K562 (cell line): ENCODE results near the gene TELO2. TPM values are rescaled to one million over a fixed set of nuclear protein-coding genes. Genes with fewer than 3 reads are reported as not detected.
A peak's percentile ranks its signal among the peaks of the same experiment; 100 is the strongest.

Experiments
- ATAC-seq: fragments of 200-7000 bp; cut with Tn5 transposase; 3 replicates; pipeline ENCODE4 v1.9.1; 2020; ENCODE audit warnings: moderate library complexity
- BruUV-seq: library from RNA; stranded (reverse); fragments of 400-500 nt; replicated peaks from 2 replicates; lab custom pipeline; 2021; lab: Mats Ljungman, UMichigan
- CTCF ChIA-PET: fragments of 300-600 bp; formaldehyde crosslinking; extraction: SDS; loops from one replicate; lab custom pipeline; 2021; ENCODE audit warnings: low intra/inter-chr PET ratio; lab: Yijun Ruan, JAX
- POLR2A ChIA-PET: fragments of 300-600, 350-650 bp; sonication (Branson Sonifier 250); formaldehyde crosslinking; extraction: SDS; loops from one replicate; lab custom pipeline; 2021; ENCODE audit warnings: antibody characterized with exemption, inconsistent platforms; lab: Yijun Ruan, JAX
- DNase-seq, 4 experiments: peaks; one replicate each; pipeline versions ENCODE4 v3.0.0 to v3.0.0-alpha.2; 2011 to 2018; ENCODE audit warnings: low spot score in 3 of 4, mixed read lengths in 3 of 4; ENCODE audit errors: extremely low read depth in 1 of 4
- FAIRE-seq: peaks from 2 replicates; lab custom pipeline; 2011; peaks lifted over from hg19 to GRCh38; lab: Jason Lieb, UNC
- H2AFZ ChIP-seq: 2 replicates; pipeline ENCODE4 v1.6.0; 2011; ENCODE audit warnings: low read depth, low read length, control low read depth, inconsistent platforms
- H3K27ac ChIP-seq: fragments of 200-600 bp; 3 replicates; pipeline ENCODE4 v1.8.0; 2011; ENCODE audit warnings: low read depth, mild to moderate bottlenecking, control low read depth, inconsistent platforms, low read length, moderate library complexity, mixed read lengths; ENCODE audit errors: extremely low read depth
- H3K27me3 ChIP-seq, 2 experiments: fragments of 300-600 bp in 1 of 2; 2 replicates in 1 of 2; 3 replicates in 1 of 2; pipeline versions ENCODE4 v1.6.0 to v1.8.0; 2011; ENCODE audit warnings: inconsistent platforms in 2 of 2, low read length in 2 of 2, mild to moderate bottlenecking in 1 of 2, mixed read lengths in 1 of 2, moderate library complexity in 1 of 2; ENCODE audit not compliant: control insufficient read depth in 2 of 2, insufficient read depth in 2 of 2
- H3K36me3 ChIP-seq: fragments of 300-600 bp; 3 replicates; pipeline ENCODE4 v1.8.0; 2011; ENCODE audit warnings: mild to moderate bottlenecking, low read length, inconsistent platforms; ENCODE audit not compliant: control insufficient read depth, insufficient read depth
- H3K4me1 ChIP-seq, 2 experiments: fragments of 200-600 bp in 1 of 2; replicated peaks in 1 of 2; 2 replicates in 1 of 2; 3 replicates in 1 of 2; pipeline versions ENCODE4 v1.5.1 to v1.8.0; 2011; ENCODE audit warnings: inconsistent platforms in 2 of 2, low read length in 2 of 2, mild to moderate bottlenecking in 1 of 2, mixed read lengths in 1 of 2, moderate library complexity in 1 of 2; ENCODE audit not compliant: control insufficient read depth in 2 of 2, insufficient read depth in 2 of 2
- H3K4me2 ChIP-seq: 2 replicates; pipeline ENCODE4 v1.6.1; 2011; ENCODE audit warnings: low read length, control low read depth, inconsistent platforms, mixed read lengths; ENCODE audit not compliant: insufficient read depth
- H3K4me3 ChIP-seq: fragments of 200-600 bp; sonication (generic), shearing (Covaris generic); 2 replicates; pipeline ENCODE4 v1.5.1; 2016; ENCODE audit warnings: control low read depth, inconsistent platforms
- H3K79me2 ChIP-seq: fragments of 200-600 bp; 3 replicates; pipeline ENCODE4 v1.8.0; 2011; ENCODE audit warnings: low read length, inconsistent platforms; ENCODE audit not compliant: control insufficient read depth, insufficient read depth
- H3K9ac ChIP-seq, 2 experiments: 2 replicates each; pipeline versions ENCODE4 v1.6.0 to v1.6.1; 2011; ENCODE audit warnings: low read depth in 2 of 2, low read length in 2 of 2, control low read depth in 1 of 2, inconsistent platforms in 1 of 2, mild to moderate bottlenecking in 1 of 2, mixed read lengths in 1 of 2; ENCODE audit not compliant: insufficient read depth in 1 of 2
- H3K9me1 ChIP-seq: one replicate; pipeline ENCODE4 v1.6.0; 2011; ENCODE audit warnings: inconsistent platforms, mild to moderate bottlenecking, low read length, moderate library complexity; ENCODE audit not compliant: control insufficient read depth, insufficient read depth
- H3K9me3 ChIP-seq: replicated peaks from 2 replicates; pipeline ENCODE4 v1.5.1; 2011; ENCODE audit warnings: low read depth, low read length, inconsistent platforms; ENCODE audit not compliant: control insufficient read depth, insufficient read depth
- H4K20me1 ChIP-seq: replicated peaks from 2 replicates; pipeline ENCODE4 v1.6.1; 2011; ENCODE audit warnings: low read length, inconsistent platforms, mixed read lengths; ENCODE audit not compliant: control insufficient read depth, insufficient read depth
- CBX1 ChIP-seq: sonication (generic); IDR thresholded peaks from 2 replicates; pipeline ENCODE4 v1.6.1; 2016; ENCODE audit warnings: antibody characterized with exemption, low read depth, mild to moderate bottlenecking
- POLR2G ChIP-seq: fragments of 200-400 bp; formaldehyde crosslinking; IDR thresholded peaks from 2 replicates; pipeline ENCODE4 v1.6.1; 2017; ENCODE audit warnings: low read depth, mild to moderate bottlenecking, antibody characterized with exemption, low read length, moderate library complexity
- RBFOX2 ChIP-seq: fragments of 200-400 bp; formaldehyde crosslinking; IDR thresholded peaks from 2 replicates; pipeline ENCODE4 v1.6.1; 2017; ENCODE audit warnings: low read depth, mild to moderate bottlenecking, low read length, moderate library complexity
- RBM22 ChIP-seq: fragments of 200-400 bp; formaldehyde crosslinking; IDR thresholded peaks from 2 replicates; pipeline ENCODE4 v1.6.1; 2018; ENCODE audit warnings: low read length, low read depth; ENCODE audit not compliant: poor library complexity, severe bottlenecking
- TEAD2 ChIP-seq: fragments of 450-650 bp; IDR thresholded peaks from 2 replicates; pipeline ENCODE4 v1.6.1; 2016; ENCODE audit warnings: missing genetic modification characterization, control low read depth, missing compliant biosample characterization
- WGBS: fragments of 100-300 bp; shearing (Covaris generic); methylation state at CpG from one replicate; pipeline ENCODE4 v1.1.6; 2016; ENCODE audit warnings: low coverage, mixed read lengths; ENCODE audit not compliant: insufficient coverage; ENCODE audit errors: missing lambda C conversion rate; 5-methylcytosine and 5-hydroxymethylcytosine counted together
- in situ Hi-C: fragments of 300-500 bp; cut with MboI; formaldehyde crosslinking; loops from 4 replicates; pipeline ENCODE4 v1.15.0; 2018; ENCODE audit warnings: inconsistent platforms, mixed read lengths
- intact Hi-C: fragments of 100-400 bp; cut with micrococcal nuclease; formaldehyde crosslinking; loops from 2 replicates; pipeline ENCODE4 v1.14.2; 2022
- polyA plus RNA-seq, 8 experiments: library from polyadenylated mRNA; depleted of rRNA in 4 of 8; stranded (reverse) in 5 of 8; unstranded in 3 of 8; fragments of >200 nt; fragmentation: Nextera tagmentation in 2 of 8; fragmentation: Illumina TruSeq in 1 of 8; extraction: Ambion mirVana in 2 of 8; extraction: Trizol in 1 of 8; gene quantifications; 2 replicates each; pipeline versions ENCODE4 v1.2.1 to v1.2.3, GENCODE V29; 2011 to 2014; ENCODE audit warnings: inconsistent platforms in 1 of 8, missing spikeins in 1 of 8
- total RNA-seq, 7 experiments: library from RNA; depleted of rRNA in 6 of 7; stranded (reverse); fragments of >200 nt in 6 of 7; fragmentation: Illumina TruSeq in 2 of 7; extraction: Trizol in 2 of 7; gene quantifications; 2 replicates each; pipeline versions ENCODE4 v1.2.1 to v1.2.3, GENCODE V29; 2011 to 2021; ENCODE audit warnings: low replicate concordance in 1 of 7

Gene TELO2
- total and polyA plus RNA-seq, 9 of the 15 experiments (the other 6 are each of a cell fraction or from before 2014, with no cell fraction given) = 0.51 to 91.8 (median 14.5) TPM

DNA sequence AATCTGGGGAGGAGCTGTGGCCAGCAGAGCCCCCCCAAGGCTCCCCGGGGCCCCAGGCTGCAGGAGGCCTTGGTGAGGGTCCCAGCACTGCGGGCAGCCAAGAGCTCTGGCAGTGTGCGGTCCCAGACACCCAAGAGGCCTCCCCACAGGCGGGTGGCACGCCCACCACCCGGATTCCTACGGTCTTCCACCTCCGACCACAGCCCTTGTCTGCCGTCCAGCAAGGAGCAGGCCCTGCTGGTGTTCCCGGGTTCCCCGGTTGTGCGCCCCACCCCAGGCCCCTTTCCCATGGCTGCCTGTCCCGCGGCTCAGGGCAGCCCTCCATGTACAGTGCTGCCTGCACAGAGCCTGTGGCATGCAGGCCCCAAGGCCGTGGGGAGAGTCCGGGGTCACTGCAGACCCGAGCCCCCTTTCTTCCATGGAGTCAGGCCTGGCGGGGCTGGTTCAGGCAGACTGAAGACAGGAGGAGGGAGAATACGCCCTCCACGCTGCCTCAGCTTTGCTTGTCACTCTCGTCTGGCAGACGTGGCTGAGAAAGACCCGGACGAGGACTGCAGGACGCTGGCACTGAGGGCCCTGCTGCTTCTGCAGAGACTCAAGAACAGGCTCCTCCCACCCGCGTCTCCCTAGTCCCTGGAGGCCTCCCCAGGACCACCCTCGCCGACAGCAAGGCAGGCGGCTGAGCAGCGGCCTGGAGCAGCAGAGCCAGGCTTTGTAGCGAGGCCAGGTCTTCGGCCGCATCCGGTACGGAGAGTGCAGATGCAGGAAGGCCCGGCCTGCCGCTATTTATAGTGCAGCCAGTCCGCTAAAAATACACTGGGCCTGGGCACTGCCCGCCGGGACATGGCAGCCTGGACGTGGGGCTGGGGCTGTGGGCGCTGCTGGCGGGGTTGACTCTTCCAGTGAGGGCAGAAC lies 16.4 kb downstream of the TELO2 start:
- Histone ChIP-seq H3K27me3 (no peaks in the 10 kb centered on the region), H3K4me3 (no peak overlapping the region), H3K79me2 (no peaks in the 10 kb centered on the region), H3K4me1 (peaks cover 0 to 43% of the 10 kb centered on the region in 2 experiments; a peak in 2 of 5 replicates), H2AFZ (no peak overlapping the region), H3K9ac (no peak overlapping the region; a peak in 1 of 4 replicates), H3K9me3 (no peaks in the 10 kb centered on the region; the same call in 1 of the 2 replicates), H4K20me1 (no peaks in the 10 kb centered on the region), H3K27ac (no peak overlapping the region), H3K9me1 (no peaks in the 10 kb centered on the region), H3K4me2 (no peak overlapping the region), H3K36me3 (peaks cover 48% of the 10 kb centered on the region; the same call in 1 of the 3 replicates)
- CTCF ChIA-PET = no interaction called here
- intact Hi-C loops = no loop called here
- DNase-seq = no peak
- no peak for ATAC-seq
- no peak for FAIRE-seq
- no TSS peak for BruUV-seq
- TF ChIP-seq CBX1 = no peak
- peak; percentile 15 for TF ChIP-seq RBM22
- peak; percentile 53; the same call in 1 of the 2 replicates for TF ChIP-seq POLR2G
- TF ChIP-seq TEAD2 (tag) = no peak
- peak; percentile 46; the same call in 1 of the 2 replicates for TF ChIP-seq RBFOX2
- 92% methylated on average over 34 of the region's 44 CpGs for WGBS
- POLR2A ChIA-PET = interaction anchor here (0.6 to 1.3 kb wide), 3 partner anchors 9 to 151 kb away, joined by 3 to 4 read pairs (median 4); no protein-coding TSS in a partner anchor
- in situ Hi-C loops = no loop called here
